Brain microvascular endothelial cell (primary cell): ENCODE measurements around the gene NUDC.

Experiments used
- DNase-seq: peaks from one replicate; pipeline ENCODE4 v3.0.0-alpha.2; 2020
- H3K27ac ChIP-seq: fragments of 250-450 bp; sonication (Bioruptor Pico); 2 replicates; pipeline ENCODE4 v1.5.1; 2020; ENCODE audit warnings: mild to moderate bottlenecking, moderate library complexity
- H3K27me3 ChIP-seq: fragments of 250-450 bp; sonication (Bioruptor Pico); replicated peaks from 2 replicates; pipeline ENCODE4 v1.5.1; 2020; ENCODE audit warnings: mild to moderate bottlenecking
- H3K36me3 ChIP-seq: fragments of 250-450 bp; sonication (Bioruptor Pico); replicated peaks from 2 replicates; pipeline ENCODE4 v1.5.1; 2020; ENCODE audit warnings: mild to moderate bottlenecking
- H3K4me3 ChIP-seq: 2 replicates; pipeline ENCODE4 v1.5.1; 2011; ENCODE audit warnings: low read depth, mild to moderate bottlenecking, control low read depth, low read length, moderate library complexity
- in situ Hi-C: cut with HindIII; loops from 2 replicates; pipeline ENCODE4 v1.10.0; 2017; ENCODE audit warnings: low sequenced_read_pairs, low pct_ligation_motif_present
- TF ChIP-seq, protein P1 (sequence below): IDR thresholded peaks from 2 replicates; pipeline ENCODE4 v1.5.1; 2011; ENCODE audit warnings: low read depth, mild to moderate bottlenecking, moderate library complexity, low read length, control low read depth, inconsistent platforms; ENCODE audit errors: missing control alignments

NUDC gene

DNA sequence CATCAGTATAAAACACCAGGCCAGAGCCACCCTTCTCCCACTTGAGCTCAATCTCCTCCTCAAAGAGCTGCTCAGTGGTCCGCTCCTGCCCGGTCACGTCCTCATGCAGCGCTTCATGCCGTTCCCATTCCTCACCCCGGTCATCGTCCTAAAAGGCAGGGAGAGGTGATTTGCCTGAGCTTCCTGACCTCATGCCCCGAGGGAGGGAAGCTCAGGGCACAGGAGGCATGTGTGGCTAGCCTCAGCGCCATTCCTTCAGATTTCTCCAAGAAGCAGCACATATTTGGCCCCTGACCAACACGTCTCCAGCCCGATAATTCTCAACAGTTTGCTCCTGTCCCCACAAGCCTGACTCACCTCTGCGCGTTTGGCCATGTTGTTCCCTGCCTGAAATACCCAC, 27.3 kb upstream of the NUDC start:
- H3K27ac ChIP-seq = no peak overlapping the region
- peaks cover 35% of the 10 kb centered on the region for H3K36me3 ChIP-seq
- H3K27me3 ChIP-seq = no peaks in the 10 kb centered on the region
- TF ChIP-seq, protein P1, sequence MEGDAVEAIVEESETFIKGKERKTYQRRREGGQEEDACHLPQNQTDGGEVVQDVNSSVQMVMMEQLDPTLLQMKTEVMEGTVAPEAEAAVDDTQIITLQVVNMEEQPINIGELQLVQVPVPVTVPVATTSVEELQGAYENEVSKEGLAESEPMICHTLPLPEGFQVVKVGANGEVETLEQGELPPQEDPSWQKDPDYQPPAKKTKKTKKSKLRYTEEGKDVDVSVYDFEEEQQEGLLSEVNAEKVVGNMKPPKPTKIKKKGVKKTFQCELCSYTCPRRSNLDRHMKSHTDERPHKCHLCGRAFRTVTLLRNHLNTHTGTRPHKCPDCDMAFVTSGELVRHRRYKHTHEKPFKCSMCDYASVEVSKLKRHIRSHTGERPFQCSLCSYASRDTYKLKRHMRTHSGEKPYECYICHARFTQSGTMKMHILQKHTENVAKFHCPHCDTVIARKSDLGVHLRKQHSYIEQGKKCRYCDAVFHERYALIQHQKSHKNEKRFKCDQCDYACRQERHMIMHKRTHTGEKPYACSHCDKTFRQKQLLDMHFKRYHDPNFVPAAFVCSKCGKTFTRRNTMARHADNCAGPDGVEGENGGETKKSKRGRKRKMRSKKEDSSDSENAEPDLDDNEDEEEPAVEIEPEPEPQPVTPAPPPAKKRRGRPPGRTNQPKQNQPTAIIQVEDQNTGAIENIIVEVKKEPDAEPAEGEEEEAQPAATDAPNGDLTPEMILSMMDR = no peak
- in situ Hi-C loops = no loop called here
- no peak overlapping the region for H3K4me3 ChIP-seq
- no peak for DNase-seq

DNA sequence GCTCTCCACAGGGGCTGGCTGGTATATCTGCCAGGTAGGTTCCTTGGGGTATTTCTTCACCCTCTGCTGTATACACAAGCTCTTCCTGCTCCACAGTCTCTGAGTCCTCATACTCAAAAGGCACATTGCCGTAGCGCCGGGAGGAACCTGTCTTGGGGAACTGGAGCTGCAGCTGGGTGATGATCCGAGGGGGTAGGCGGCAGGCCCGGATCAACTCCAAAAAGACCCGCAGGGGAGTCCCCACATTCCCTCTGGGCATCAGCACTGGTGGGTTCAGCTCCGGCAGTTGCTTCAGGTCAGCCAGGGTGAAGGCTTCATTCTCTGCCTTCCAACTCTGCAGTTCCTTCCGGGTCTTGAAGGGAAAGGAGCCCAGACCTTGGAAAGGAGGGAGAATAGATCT, 24.2 kb upstream of the NUDC start:
- no peak for DNase-seq
- in situ Hi-C loops = no loop called here
- Histone ChIP-seq H3K36me3 (peaks cover 30% of the 10 kb centered on the region), H3K27me3 (no peaks in the 10 kb centered on the region), H3K27ac (no peak overlapping the region), H3K4me3 (no peak overlapping the region)
- TF ChIP-seq, protein P1 = no peak

DNA sequence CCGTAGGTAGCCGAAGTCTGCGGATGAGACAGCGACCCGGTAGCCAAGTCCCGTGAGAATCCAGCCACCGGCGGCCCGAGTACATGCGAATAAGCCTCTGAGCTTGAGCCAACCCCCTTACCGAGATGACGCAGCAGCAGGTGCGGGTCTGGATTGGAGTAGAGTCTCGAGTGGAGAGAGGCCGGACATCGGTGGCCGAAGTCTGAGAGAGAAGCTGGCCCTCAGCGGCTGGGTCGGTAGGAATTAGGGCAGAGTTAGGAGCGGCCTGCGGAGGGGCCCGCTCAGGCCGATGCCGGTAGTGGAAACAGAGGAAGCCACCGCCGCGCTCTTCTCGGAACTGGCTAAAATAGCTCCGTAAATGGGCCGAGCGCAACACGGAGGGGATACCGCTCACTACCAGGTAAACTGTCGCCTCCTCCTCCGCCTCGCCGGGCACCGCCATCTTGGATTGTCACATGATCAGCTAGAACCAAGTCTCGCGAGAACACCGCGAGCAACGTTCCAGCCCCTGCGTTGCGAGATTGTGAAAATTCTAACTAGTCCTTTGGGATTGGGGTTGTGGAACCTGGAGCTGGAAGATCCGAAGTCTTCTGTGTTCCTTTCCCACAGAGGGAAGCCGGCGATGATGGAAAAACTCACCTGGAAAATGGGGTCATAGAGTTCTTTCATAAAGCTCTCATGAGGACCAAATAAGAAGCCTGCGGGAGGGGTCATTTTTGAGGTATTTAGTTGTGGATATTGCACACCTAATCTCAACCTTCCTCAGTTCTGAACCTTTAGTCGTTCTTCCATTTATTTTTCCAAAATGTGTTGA, 21.3 kb upstream of the NUDC start, which contains the start of gene GPATCH3:
GPATCH3 (minus strand) TSS at position 467 of the 814 bp plus-strand sequence; CDS start at position 442, 25 bp downstream.
- TF ChIP-seq, protein P1 = no peak
- DNase-seq = peak; percentile 90
- in situ Hi-C loops = no loop called here
- Histone ChIP-seq H3K36me3 (peaks cover 14% of the 10 kb centered on the region), H3K27ac (peak within 1 kb of the TSS; percentile 91), H3K27me3 (no peaks in the 10 kb centered on the region), H3K4me3 (peak within 1 kb of the TSS; percentile 96)

DNA sequence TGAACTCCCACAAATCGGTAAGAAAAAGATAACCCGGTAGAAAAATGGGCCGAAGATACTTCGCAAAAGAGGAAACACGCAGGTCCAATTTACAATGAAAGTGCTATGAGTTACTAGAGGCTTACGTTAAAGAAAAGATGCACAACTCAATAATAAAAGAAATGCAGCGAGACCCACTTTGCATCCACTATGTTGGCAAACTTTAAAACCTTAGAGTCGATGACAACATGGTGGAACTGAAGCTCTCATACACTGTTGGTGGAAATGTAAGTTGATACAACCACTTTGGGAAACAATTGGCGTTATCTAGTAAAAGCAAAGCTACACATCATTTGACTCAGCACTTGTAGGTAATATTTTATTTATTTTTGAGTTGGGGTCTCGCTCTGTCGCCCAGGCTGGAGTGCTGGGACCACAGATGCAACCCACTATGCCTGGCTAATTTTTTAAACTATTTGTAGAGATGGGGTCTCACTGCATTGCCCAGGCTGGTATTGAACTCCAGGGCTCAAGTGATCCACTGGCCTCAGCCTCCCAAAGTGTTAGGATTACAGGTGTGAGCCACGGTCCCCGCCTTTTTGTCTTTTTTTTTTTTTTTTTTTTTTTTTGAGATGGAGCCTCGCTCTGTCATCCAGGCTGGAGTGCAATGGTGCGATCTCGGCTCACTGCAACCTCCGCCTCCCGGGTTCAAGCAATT, 20.6 kb upstream of the NUDC start:
- in situ Hi-C loops = no loop called here

DNA sequence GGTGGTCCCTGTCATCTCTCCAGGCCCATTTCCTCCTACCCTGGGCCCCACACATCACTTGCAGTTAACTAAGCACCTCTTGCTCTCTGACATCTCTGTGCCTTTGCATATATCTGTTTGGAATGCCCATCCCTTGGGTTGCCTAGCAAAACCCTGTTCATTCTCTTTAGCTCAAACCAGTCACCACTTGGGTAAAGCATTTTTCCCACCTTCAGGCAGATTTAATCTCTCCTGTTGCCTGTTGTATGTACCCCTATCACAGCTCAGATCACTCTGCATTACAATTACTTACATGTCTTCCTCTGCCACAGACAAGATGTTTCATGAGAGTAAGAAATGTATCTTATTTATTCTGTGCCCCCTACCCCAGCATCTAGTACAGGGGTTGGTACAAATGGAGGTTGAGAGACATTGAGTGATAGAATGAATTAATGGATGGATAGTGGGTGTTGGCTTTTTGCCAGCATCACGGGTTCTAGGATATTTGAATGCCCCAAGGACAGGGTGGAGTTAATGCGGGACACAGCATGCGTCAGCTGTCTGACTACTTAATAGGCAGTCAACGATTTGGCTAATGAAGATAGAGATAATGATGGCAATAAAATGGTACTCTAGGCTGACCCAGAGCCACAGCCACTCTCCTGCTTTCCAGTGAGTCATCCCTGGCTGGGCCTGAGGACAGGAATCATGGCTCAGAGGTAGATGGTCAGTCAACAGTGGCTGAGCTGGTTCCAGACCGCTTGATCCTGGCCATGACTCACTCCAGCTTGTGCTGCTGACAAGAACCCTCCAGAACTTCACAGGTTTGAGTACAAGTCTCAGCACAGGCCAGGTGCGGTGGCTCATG, 14.2 kb upstream of the NUDC start:
- Histone ChIP-seq H3K4me3 (no peak overlapping the region), H3K36me3 (no peaks in the 10 kb centered on the region), H3K27ac (no peak overlapping the region), H3K27me3 (no peaks in the 10 kb centered on the region)
- peak; percentile 80 for DNase-seq
- in situ Hi-C loops = no loop called here
- TF ChIP-seq, protein P1 = no peak

More for the DNA sequence above, 20.6 kb upstream of the NUDC start:
- H3K36me3 ChIP-seq = peaks cover 9% of the 10 kb centered on the region
- no peak for DNase-seq
- H3K4me3 ChIP-seq = peak overlapping the region; percentile 96
- H3K27me3 ChIP-seq = no peaks in the 10 kb centered on the region
- peak overlapping the region; percentile 91 for H3K27ac ChIP-seq
- TF ChIP-seq, protein P1 = no peak
